Measurements from ENCODE around the gene AGPS.
A peak's percentile ranks its signal among the peaks of the same experiment; 100 is the strongest.
"Not testable (repeated sequence)": the region's sequence is repeated elsewhere in the genome, so short reads cannot be mapped to it uniquely, and the experiment has no call there.

Gene AGPS

GRCh38 chr2:177424620-177425019 is 32.0 kb downstream of the AGPS start:
- peak; percentile 52 for DNase-seq

- DNase-seq: no peak
Observed at GRCh38 chr2:177427316-177427715, 34.7 kb downstream of the AGPS start.

- not testable (repeated sequence) for DNase-seq
Observed at GRCh38 chr2:177427936-177428335, 35.4 kb downstream of the AGPS start.

GRCh38 chr2:177429688-177430325 is 37.2 kb downstream of the AGPS start:
- no peak for DNase-seq

- DNase-seq: no peak
Observed at GRCh38 chr2:177430411-177430810, 37.8 kb downstream of the AGPS start.

GRCh38 chr2:177431111-177431725 is 38.6 kb downstream of the AGPS start:
- not testable (repeated sequence) for DNase-seq

- DNase-seq: no peak
Observed at GRCh38 chr2:177432703-177433102, 40.1 kb downstream of the AGPS start.

GRCh38 chr2:177433402-177433801 is 40.8 kb downstream of the AGPS start:
- DNase-seq: no peak

- DNase-seq: no peak
Observed at GRCh38 chr2:177434475-177434874, 41.9 kb downstream of the AGPS start.

GRCh38 chr2:177445200-177445599 is 52.6 kb downstream of the AGPS start:
- no peak for DNase-seq

GRCh38 chr2:177448031-177448430 is 55.5 kb downstream of the AGPS start:
- no peak for DNase-seq

- DNase-seq: no peak
Observed at GRCh38 chr2:177449159-177449558, 56.6 kb downstream of the AGPS start.

GRCh38 chr2:177455187-177455586 is 62.6 kb downstream of the AGPS start:
- DNase-seq: no peak

GRCh38 chr2:177459756-177460155 is 67.2 kb downstream of the AGPS start:
- not testable (repeated sequence) for DNase-seq

- DNase-seq: no peak
Observed at GRCh38 chr2:177460973-177461585, 68.5 kb downstream of the AGPS start.

- no peak for DNase-seq
Observed at GRCh38 chr2:177464549-177464948, 72.0 kb downstream of the AGPS start.

GRCh38 chr2:177465400-177466138 is 73.0 kb downstream of the AGPS start:
- no peak for DNase-seq

GRCh38 chr2:177466337-177467195 is 74.0 kb downstream of the AGPS start:
- no peak for DNase-seq

- DNase-seq: no peak
Observed at GRCh38 chr2:177467646-177468045, 75.1 kb downstream of the AGPS start.

GRCh38 chr2:177471990-177472389 is 79.4 kb downstream of the AGPS start:
- no peak for DNase-seq

GRCh38 chr2:177474301-177474700 is 81.7 kb downstream of the AGPS start:
- no peak for DNase-seq

- no peak for DNase-seq
Observed at GRCh38 chr2:177474998-177475397, 82.4 kb downstream of the AGPS start.

- no peak for DNase-seq
Observed at GRCh38 chr2:177476897-177477296, 84.3 kb downstream of the AGPS start.
